Measurements from ENCODE around the gene WDR38.

WDR38 gene

DNA sequence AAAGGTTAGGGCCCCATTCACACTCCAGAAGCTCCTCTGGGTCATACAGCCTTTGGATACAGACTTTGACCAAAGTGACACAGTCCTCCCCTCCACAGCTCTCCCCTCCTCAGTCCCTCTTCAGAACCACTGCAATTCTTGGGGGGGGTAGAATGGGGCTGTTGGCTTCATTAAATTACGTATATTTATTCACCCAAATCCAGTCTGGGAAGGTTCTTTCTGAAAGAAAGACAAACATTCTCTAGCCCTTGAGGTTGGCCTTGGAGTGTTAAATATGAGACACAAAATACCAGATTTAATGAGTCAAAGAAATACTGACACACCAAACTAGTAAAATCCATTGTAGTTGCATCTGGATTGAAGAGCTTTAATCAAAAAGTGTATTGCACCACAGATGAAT, 24.8 kb downstream of the WDR38 start:
- H3K36me3 ChIP-seq (ENCODE audit: insufficient read depth, low read length), result peaks cover 85% of the 10 kb centered on the region
- H3K4me2 ChIP-seq (ENCODE audit: low read length), result no peak overlapping the region

DNA sequence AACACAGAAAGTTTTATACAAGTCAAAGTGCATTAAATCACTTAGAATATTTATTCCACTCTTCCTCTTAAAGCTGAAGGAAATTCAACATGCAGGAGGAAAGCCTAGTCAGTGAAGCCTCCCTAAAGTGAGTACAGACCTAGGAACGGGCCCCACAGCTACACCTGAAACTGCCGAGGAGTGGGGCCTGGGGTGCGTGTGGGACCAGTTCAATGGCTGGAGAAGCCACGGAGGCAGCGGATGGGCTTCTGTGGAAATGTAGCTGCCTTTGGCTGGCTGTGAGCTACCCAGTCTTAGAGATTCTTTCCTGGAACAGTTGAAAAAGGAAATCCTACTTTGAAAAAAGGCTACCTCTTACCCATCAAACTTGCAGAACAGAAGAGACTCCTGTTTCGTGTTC, 25.3 kb downstream of the WDR38 start:
- peaks cover 80% of the 10 kb centered on the region for H3K36me3 ChIP-seq (ENCODE audit: insufficient read depth, low read length)
- no peaks in the 10 kb centered on the region for H3K27me3 ChIP-seq (ENCODE audit: insufficient read depth, low read length)
- H3K4me3 ChIP-seq (ENCODE audit: low read depth, low read length, poor library complexity, severe bottlenecking), result no peak overlapping the region
- H3K9ac ChIP-seq (ENCODE audit: low read length), result no peak overlapping the region
- no peak overlapping the region for H3K27ac ChIP-seq (ENCODE audit: low read depth, low read length, poor library complexity, severe bottlenecking)
- no peaks in the 10 kb centered on the region for H4K20me1 ChIP-seq (ENCODE audit: insufficient read depth, low read length)
- no peak overlapping the region for H2AFZ ChIP-seq (ENCODE audit: low read length)
- H3K9me2 ChIP-seq (ENCODE audit: low read depth, low read length), result no peaks in the 10 kb centered on the region
- TF ChIP-seq, protein P1, sequence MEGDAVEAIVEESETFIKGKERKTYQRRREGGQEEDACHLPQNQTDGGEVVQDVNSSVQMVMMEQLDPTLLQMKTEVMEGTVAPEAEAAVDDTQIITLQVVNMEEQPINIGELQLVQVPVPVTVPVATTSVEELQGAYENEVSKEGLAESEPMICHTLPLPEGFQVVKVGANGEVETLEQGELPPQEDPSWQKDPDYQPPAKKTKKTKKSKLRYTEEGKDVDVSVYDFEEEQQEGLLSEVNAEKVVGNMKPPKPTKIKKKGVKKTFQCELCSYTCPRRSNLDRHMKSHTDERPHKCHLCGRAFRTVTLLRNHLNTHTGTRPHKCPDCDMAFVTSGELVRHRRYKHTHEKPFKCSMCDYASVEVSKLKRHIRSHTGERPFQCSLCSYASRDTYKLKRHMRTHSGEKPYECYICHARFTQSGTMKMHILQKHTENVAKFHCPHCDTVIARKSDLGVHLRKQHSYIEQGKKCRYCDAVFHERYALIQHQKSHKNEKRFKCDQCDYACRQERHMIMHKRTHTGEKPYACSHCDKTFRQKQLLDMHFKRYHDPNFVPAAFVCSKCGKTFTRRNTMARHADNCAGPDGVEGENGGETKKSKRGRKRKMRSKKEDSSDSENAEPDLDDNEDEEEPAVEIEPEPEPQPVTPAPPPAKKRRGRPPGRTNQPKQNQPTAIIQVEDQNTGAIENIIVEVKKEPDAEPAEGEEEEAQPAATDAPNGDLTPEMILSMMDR (IDR thresholded peaks at IDR 0.05; ENCODE audit: low read length), result no peak
- TF ChIP-seq EZH2 (IDR thresholded peaks at IDR 0.05; ENCODE audit: borderline replicate concordance, low read length), result no peak
- H3K79me2 ChIP-seq (ENCODE audit: insufficient read depth, low read length), result no peaks in the 10 kb centered on the region
- H3K4me2 ChIP-seq (ENCODE audit: low read length), result no peak overlapping the region
- peaks cover 17% of the 10 kb centered on the region for H3K4me1 ChIP-seq (ENCODE audit: insufficient read depth, low read length, severe bottlenecking)
- no peaks in the 10 kb centered on the region for H3F3A ChIP-seq (ENCODE audit: insufficient read depth, low read length)
- H3K9me3 ChIP-seq (ENCODE audit: low read length), result no peaks in the 10 kb centered on the region

More for the DNA sequence above, 24.8 kb downstream of the WDR38 start:
- Histone ChIP-seq H3K27ac (ENCODE audit: low read depth, low read length, poor library complexity, severe bottlenecking) (no peak overlapping the region), H4K20me1 (ENCODE audit: insufficient read depth, low read length) (no peaks in the 10 kb centered on the region), H3K9me2 (ENCODE audit: low read depth, low read length) (no peaks in the 10 kb centered on the region), H3K9me3 (ENCODE audit: low read length) (no peaks in the 10 kb centered on the region), H3K9ac (ENCODE audit: low read length) (no peak overlapping the region), H2AFZ (ENCODE audit: low read length) (no peak overlapping the region), H3K4me1 (ENCODE audit: insufficient read depth, low read length, severe bottlenecking) (peaks cover 20% of the 10 kb centered on the region), H3F3A (ENCODE audit: insufficient read depth, low read length) (no peaks in the 10 kb centered on the region), H3K4me3 (ENCODE audit: low read depth, low read length, poor library complexity, severe bottlenecking) (no peak overlapping the region), H3K27me3 (ENCODE audit: insufficient read depth, low read length) (no peaks in the 10 kb centered on the region), H3K79me2 (ENCODE audit: insufficient read depth, low read length) (peaks cover 3% of the 10 kb centered on the region; the same call in 1 of the 2 replicates)
- no peak for TF ChIP-seq EZH2 (IDR thresholded peaks at IDR 0.05; ENCODE audit: borderline replicate concordance, low read length)
- TF ChIP-seq, protein P1 (IDR thresholded peaks at IDR 0.05; ENCODE audit: low read length), result no peak

DNA sequence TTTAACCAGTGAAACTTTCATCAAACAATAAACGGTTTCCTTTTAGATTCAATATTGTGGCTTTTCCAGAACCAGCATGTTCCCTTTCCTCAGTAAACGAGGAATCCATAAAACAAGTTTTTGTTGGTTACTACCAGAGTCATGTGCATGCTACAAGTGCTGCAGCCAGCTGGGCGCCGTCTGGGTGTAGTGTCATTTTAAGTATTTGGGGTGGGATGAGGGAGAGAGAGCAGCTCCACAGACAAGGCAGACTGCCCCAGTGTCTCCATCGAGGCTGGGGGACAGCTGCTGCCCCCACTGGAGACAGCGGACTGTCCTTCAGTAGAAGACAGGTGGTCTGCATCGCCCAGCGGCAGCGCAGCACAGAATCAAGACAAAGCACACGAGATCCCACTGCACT, 26.0 kb downstream of the WDR38 start:
- no peak overlapping the region for H2AFZ ChIP-seq (ENCODE audit: low read length)
- H3K9ac ChIP-seq (ENCODE audit: low read length), result no peak overlapping the region
- TF ChIP-seq, protein P1 (IDR thresholded peaks at IDR 0.05; ENCODE audit: low read length), result no peak
- no peak for TF ChIP-seq EZH2 (IDR thresholded peaks at IDR 0.05; ENCODE audit: borderline replicate concordance, low read length)
- H3K4me2 ChIP-seq (ENCODE audit: low read length), result no peak overlapping the region
- H3F3A ChIP-seq (ENCODE audit: insufficient read depth, low read length), result no peaks in the 10 kb centered on the region
- H3K36me3 ChIP-seq (ENCODE audit: insufficient read depth, low read length), result peaks cover 73% of the 10 kb centered on the region
- no peaks in the 10 kb centered on the region for H3K9me2 ChIP-seq (ENCODE audit: low read depth, low read length)
- H3K4me3 ChIP-seq (ENCODE audit: low read depth, low read length, poor library complexity, severe bottlenecking), result no peak overlapping the region
- no peaks in the 10 kb centered on the region for H3K27me3 ChIP-seq (ENCODE audit: insufficient read depth, low read length)
- no peaks in the 10 kb centered on the region for H3K79me2 ChIP-seq (ENCODE audit: insufficient read depth, low read length)
- H3K4me1 ChIP-seq (ENCODE audit: insufficient read depth, low read length, severe bottlenecking), result peaks cover 17% of the 10 kb centered on the region
- H4K20me1 ChIP-seq (ENCODE audit: insufficient read depth, low read length), result no peaks in the 10 kb centered on the region
- no peak overlapping the region for H3K27ac ChIP-seq (ENCODE audit: low read depth, low read length, poor library complexity, severe bottlenecking)
- H3K9me3 ChIP-seq (ENCODE audit: low read length), result no peaks in the 10 kb centered on the region
